ENCODE measurements around the gene SLC37A1. TPM values are rescaled to one million over a fixed set of nuclear protein-coding genes. Genes with fewer than 3 reads are reported as not detected.
A peak's percentile ranks its signal among the peaks of the same experiment; 100 is the strongest.

The SLC37A1 gene
- total and polyA plus RNA-seq, 9 of the 15 experiments (the other 6 are each of a cell fraction or from before 2014, with no cell fraction given): 0.06 to 3.4 (median 0.40) TPM

DNA sequence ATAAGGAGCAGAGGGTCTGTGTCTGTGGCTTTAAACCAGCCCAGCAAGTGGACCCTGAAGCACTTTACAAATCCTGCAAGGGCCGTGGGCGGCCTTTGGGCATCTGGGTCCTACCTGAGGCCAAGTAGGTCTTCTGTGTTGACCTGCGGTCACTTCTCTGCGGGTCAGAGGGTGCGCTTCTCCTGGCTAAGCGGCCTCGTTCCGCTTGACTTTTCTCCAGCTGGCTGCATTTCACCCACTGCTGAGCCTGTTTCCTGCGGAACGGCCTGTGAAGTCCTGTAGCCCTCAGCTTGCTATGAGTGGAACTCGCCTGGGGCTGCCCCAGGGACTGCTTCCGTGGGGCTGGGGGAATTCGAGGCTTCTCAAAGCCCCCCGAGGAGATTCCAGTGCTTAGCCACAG lies 43.3 kb downstream of the SLC37A1 start:
- no peak overlapping the region for H3K4me3 ChIP-seq
- FAIRE-seq (no peak), DNase-seq (ENCODE audit: extremely low read depth in 1 of 4, low spot score in 3 of 4) (no peak), ATAC-seq (no peak)
- no peaks in the 10 kb centered on the region for H3K9me1 ChIP-seq (ENCODE audit: control insufficient read depth, insufficient read depth, low read length)
- POLR2A ChIA-PET: interaction anchor here (0.9 kb wide), 1 partner anchor 13 kb away, joined by 5 read pairs; no protein-coding TSS in a partner anchor
- H3K27me3 ChIP-seq (ENCODE audit: control insufficient read depth in 2 of 2, insufficient read depth in 2 of 2, low read length in 2 of 2): peaks cover 2 to 4% of the 10 kb centered on the region in 2 experiments; a peak in 3 of 5 replicates
- H3K27ac ChIP-seq (ENCODE audit: extremely low read depth, low read depth, low read length): no peak overlapping the region
- no TSS peak for BruUV-seq (replicated peaks)
- no peaks in the 10 kb centered on the region for H3K36me3 ChIP-seq (ENCODE audit: control insufficient read depth, insufficient read depth, low read length)
- no peaks in the 10 kb centered on the region for H4K20me1 ChIP-seq (replicated peaks; ENCODE audit: control insufficient read depth, insufficient read depth, low read length)
- no peaks in the 10 kb centered on the region for H3K9me3 ChIP-seq (replicated peaks; ENCODE audit: control insufficient read depth, insufficient read depth, low read depth, low read length)
- H3K4me2 ChIP-seq (ENCODE audit: insufficient read depth, low read length): no peak overlapping the region
- CTCF ChIA-PET (ENCODE audit: low intra/inter-chr PET ratio): no interaction called here
- TF ChIP-seq ZNF830 (CRISPR knock-in tag; IDR thresholded peaks at IDR 0.05) (no peak), ZNF165 (CRISPR knock-in tag; IDR thresholded peaks at IDR 0.05; ENCODE audit: borderline replicate concordance) (no peak), FOSL1 (tag; conservative IDR thresholded peaks at IDR 0.05) (no peak), TGIF2 (CRISPR knock-in tag; IDR thresholded peaks at IDR 0.05) (no peak), MAFK (IDR thresholded peaks at IDR 0.05; ENCODE audit: low read length) (no peak), HNRNPUL1 (IDR thresholded peaks at IDR 0.05; ENCODE audit: low read length) (no peak), GABPA (tag; conservative IDR thresholded peaks at IDR 0.05; ENCODE audit: low read depth) (no peak), KLF1 (tag; IDR thresholded peaks at IDR 0.05) (no peak), MEF2A (IDR thresholded peaks at IDR 0.05; ENCODE audit: control insufficient read depth, low read depth, low read length) (no peak), KLF6 (CRISPR knock-in tag; IDR thresholded peaks at IDR 0.05; ENCODE audit: borderline replicate concordance) (no peak), RUNX1 (IDR thresholded peaks at IDR 0.05; ENCODE audit: low read depth) (no peak), HNRNPK (IDR thresholded peaks at IDR 0.05; ENCODE audit: low read depth, low read length, poor library complexity, severe bottlenecking) (no peak), XRCC4 (IDR thresholded peaks at IDR 0.05; ENCODE audit: extremely low read depth, insufficient read depth, insufficient read length) (no peak)
- H3K4me1 ChIP-seq (replicated peaks in 1 of 2; ENCODE audit: control insufficient read depth in 2 of 2, insufficient read depth in 2 of 2, low read length in 2 of 2): peaks cover 27 to 29% of the 10 kb centered on the region in 2 experiments
- peak overlapping the region; percentile 58 for H2AFZ ChIP-seq (ENCODE audit: low read depth, low read length)
- no peak overlapping the region for H3K9ac ChIP-seq (ENCODE audit: insufficient read depth in 1 of 2, low read depth in 2 of 2, low read length in 2 of 2)
- intact Hi-C loops (cut with micrococcal nuclease): no loop called here
- in situ Hi-C loops (cut with MboI): no loop called here
- no peaks in the 10 kb centered on the region for H3K79me2 ChIP-seq (ENCODE audit: control insufficient read depth, insufficient read depth, low read length)
- 39% methylated on average over 14 of the region's 14 CpGs for WGBS (ENCODE audit: insufficient coverage, low coverage, missing lambda C conversion rate)

All from K562 (cell line).